Subcutaneous abdominal adipose tissue (tissue), 5 donors: ENCODE measurements around the gene C1QTNF2.

Source experiments
- H3K27ac ChIP-seq: one replicate; pipeline ENCODE4 v1.7.0; 2013; ENCODE audit warnings: low read depth, mild to moderate bottlenecking, inconsistent platforms, low read length, moderate library complexity
- H3K27me3 ChIP-seq, 5 donors: one replicate each; pipeline ENCODE4 v1.7.0; 2013; ENCODE audit warnings: low read length in 5 of 5, inconsistent platforms in 1 of 5; ENCODE audit not compliant: control insufficient read depth in 5 of 5, insufficient read depth in 4 of 5
- H3K36me3 ChIP-seq, 5 donors: one replicate each; pipeline ENCODE4 v1.7.0; 2013; ENCODE audit warnings: low read length in 5 of 5; ENCODE audit not compliant: control insufficient read depth in 5 of 5, insufficient read depth in 5 of 5
- H3K4me1 ChIP-seq, 5 donors: one replicate each; pipeline ENCODE4 v1.7.0; 2013; ENCODE audit warnings: low read length in 5 of 5, mild to moderate bottlenecking in 3 of 5, moderate library complexity in 1 of 5; ENCODE audit not compliant: control insufficient read depth in 5 of 5, insufficient read depth in 5 of 5
- H3K4me3 ChIP-seq, 5 donors: one replicate each; pipeline ENCODE4 v1.7.0; 2013; ENCODE audit warnings: low read length in 5 of 5, low read depth in 1 of 5
- H3K9ac ChIP-seq, 5 donors: one replicate each; pipeline ENCODE4 v1.7.0; 2013; ENCODE audit warnings: low read length in 5 of 5, mild to moderate bottlenecking in 4 of 5, moderate library complexity in 3 of 5
- H3K9me3 ChIP-seq, 5 donors: one replicate each; pipeline ENCODE4 v1.7.0; 2013; ENCODE audit warnings: low read length in 5 of 5; ENCODE audit not compliant: control insufficient read depth in 5 of 5
- donor health status: healthy.
- donor health status: healthy.
- donor health status: healthy.
- donor health status: healthy.
- donor health status: healthy.

C1QTNF2 gene

DNA sequence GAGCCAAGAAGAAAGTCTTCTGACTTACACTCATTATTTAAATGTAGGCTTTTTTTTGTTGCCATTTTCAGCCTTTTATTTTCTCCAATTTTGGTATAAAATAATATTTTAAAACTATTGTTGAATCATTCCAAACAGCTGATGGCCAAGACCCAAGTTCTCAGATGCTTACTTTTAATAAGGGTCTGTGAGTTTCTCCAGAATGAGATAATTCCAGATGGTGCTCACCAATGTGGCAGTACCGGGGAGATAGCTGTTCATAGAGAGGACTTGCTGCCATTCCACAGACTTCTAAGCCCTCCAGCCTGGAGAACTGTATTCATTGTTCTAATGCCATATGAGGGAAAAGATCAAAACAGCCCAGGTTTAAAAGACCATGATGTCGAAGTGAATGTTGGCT is 5.3 kb upstream of the C1QTNF2 start:
- H3K4me3 ChIP-seq, result no peak overlapping the region
- H3K9ac ChIP-seq, result no peak overlapping the region
- peaks cover 2 to 9% (median 7%) of the 10 kb centered on the region in 5 donors for H3K4me1 ChIP-seq
- no peaks in the 10 kb centered on the region for H3K9me3 ChIP-seq
- H3K27me3 ChIP-seq, result peaks cover 0 to 4% (median 2%) of the 10 kb centered on the region in 5 donors
- H3K36me3 ChIP-seq, result no peaks in the 10 kb centered on the region
- H3K27ac ChIP-seq, result no peak overlapping the region

DNA sequence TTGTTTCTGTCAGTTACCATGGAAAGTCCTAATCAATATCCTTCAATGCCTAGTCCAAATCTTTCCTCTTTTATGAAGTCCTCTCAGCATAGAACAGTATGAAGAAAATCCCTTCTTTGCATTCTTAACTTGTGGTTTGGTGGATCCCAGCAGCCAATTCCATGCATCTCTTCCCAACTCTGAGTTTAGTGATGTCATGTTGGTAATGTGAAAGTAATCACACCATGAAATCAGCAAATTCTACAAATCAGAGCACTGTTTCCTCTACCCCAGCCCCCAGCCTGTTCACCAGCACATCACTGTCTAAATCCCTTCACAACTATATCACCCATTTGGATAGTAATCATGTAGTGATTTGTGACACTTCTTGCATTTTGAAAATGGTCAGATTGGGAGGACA is 4.7 kb upstream of the C1QTNF2 start:
- Histone ChIP-seq H3K9ac (no peak overlapping the region), H3K27ac (no peak overlapping the region), H3K36me3 (no peaks in the 10 kb centered on the region), H3K4me3 (no peak overlapping the region), H3K27me3 (peaks cover 0 to 5% (median 3%) of the 10 kb centered on the region in 5 donors), H3K4me1 (peaks cover 4 to 14% (median 11%) of the 10 kb centered on the region in 5 donors), H3K9me3 (no peaks in the 10 kb centered on the region)

DNA sequence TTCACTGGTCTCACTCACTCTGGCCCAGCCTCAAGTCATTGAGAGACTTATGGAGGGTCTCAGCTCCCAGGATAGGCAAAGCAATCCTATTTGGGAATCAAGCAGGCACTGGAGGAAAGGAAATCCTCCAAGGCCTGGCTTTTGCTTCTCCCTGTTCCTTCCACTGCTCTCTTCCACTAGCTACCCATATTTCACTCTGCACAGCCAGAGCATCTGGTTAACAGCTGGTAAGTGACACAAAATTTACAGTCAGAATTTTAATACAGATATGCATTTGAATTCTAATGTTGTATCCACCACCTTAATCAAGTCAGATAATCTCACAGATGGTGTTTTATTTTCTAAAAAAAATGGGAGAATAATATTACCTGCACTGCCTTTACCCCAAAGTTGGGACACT is 868 bp upstream of the C1QTNF2 start:
- H3K27me3 ChIP-seq, result peaks cover 3 to 18% (median 9%) of the 10 kb centered on the region in 5 donors
- H3K9me3 ChIP-seq, result no peaks in the 10 kb centered on the region
- H3K4me1 ChIP-seq, result peaks cover 2 to 15% (median 10%) of the 10 kb centered on the region in 5 donors
- no peak overlapping the region for H3K4me3 ChIP-seq
- no peaks in the 10 kb centered on the region for H3K36me3 ChIP-seq
- no peak overlapping the region for H3K27ac ChIP-seq
- H3K9ac ChIP-seq, result no peak overlapping the region

DNA sequence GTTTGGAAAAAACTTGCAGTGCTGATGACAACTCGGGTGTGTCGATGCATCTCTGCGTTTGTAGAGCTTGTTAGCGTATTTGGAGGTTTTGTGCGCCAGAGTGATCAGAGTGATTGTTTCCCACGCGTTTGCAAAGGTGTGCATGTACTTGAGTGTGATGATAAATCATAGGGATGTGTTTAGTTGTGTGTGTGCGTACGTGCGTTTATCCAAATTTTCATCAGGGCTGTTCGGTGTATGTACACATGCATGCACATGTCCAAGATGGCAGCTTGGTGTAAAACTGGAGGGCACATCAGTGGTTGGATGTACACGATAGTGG is 248 bp upstream of the C1QTNF2 start:
- H3K4me3 ChIP-seq, result peak overlapping the region; percentile 58 to 76 (median 65)
- no peaks in the 10 kb centered on the region for H3K36me3 ChIP-seq
- peaks cover 2 to 15% (median 10%) of the 10 kb centered on the region in 5 donors for H3K4me1 ChIP-seq
- no peaks in the 10 kb centered on the region for H3K9me3 ChIP-seq
- peak overlapping the region in 1 of 5 donors; percentile 31 for H3K9ac ChIP-seq
- H3K27ac ChIP-seq, result no peak overlapping the region
- H3K27me3 ChIP-seq, result peaks cover 3 to 18% (median 10%) of the 10 kb centered on the region in 5 donors

DNA sequence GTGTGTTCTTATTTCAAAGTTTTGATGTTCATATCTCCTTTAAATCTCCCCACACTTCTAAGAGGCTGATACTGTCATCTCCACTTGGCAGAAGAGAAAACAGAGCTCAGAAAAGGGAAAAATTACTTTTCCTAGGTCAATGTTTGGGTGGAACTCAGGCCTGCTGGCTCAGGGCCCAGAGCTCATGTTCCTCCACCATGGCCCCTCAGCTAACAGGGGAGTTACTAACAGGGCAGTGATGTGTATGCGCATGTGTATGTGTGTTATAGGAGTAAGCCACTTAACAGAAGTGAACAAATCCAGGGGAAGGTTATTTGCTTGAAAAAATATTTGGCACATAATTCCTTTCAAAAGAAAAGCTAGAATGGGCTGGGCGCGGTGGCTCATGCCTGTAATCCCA is 2.5 kb downstream of the C1QTNF2 start:
- H3K9me3 ChIP-seq, result no peaks in the 10 kb centered on the region
- H3K27me3 ChIP-seq, result peaks cover 3 to 18% (median 7%) of the 10 kb centered on the region in 5 donors
- no peaks in the 10 kb centered on the region for H3K36me3 ChIP-seq
- H3K9ac ChIP-seq, result no peak overlapping the region
- peaks cover 2 to 21% (median 14%) of the 10 kb centered on the region in 5 donors for H3K4me1 ChIP-seq
- H3K4me3 ChIP-seq, result no peak overlapping the region
- no peak overlapping the region for H3K27ac ChIP-seq

DNA sequence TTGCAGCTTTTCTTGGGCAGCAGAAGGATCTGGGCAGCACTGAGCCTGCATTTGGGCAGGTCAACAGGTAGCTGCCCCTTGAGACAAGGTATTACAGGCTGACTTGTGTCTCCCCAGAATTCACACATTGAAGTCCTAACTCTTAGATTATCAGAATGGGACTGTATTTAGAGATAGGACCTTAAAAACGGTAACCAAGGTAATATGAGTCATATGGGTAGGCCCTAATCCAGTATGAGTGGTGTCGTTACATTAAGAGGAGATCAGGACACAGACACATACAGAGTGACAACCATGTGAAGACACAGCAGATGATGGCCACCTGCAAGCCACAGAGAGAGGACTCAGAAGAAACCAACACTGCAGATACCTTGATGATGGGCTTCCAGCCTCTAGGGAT is 3.2 kb downstream of the C1QTNF2 start:
- H3K27me3 ChIP-seq, result peaks cover 3 to 18% (median 7%) of the 10 kb centered on the region in 5 donors
- no peak overlapping the region for H3K4me3 ChIP-seq
- H3K4me1 ChIP-seq, result peaks cover 2 to 21% (median 14%) of the 10 kb centered on the region in 5 donors

DNA sequence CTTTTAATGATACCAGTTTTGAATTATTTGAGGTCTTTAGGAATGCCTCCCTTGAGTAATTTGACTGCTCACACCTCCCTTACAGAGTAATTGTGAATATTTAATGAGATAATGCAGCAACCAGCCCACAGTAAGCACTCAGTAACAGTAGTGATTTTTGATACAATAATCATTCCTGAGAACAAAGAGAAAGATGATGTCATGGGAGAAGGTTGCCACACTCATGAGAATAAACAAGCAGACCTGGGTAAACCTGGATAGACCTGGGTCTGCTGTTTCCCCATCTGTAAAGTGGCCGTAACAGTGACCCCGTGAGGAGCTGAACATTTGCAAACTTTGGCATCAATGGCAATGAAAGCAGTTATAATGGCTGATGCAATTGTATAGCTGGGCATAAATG is 4.2 kb downstream of the C1QTNF2 start:
- Histone ChIP-seq H3K27ac (no peak overlapping the region), H3K4me3 (no peak overlapping the region), H3K36me3 (no peaks in the 10 kb centered on the region), H3K9ac (no peak overlapping the region), H3K9me3 (no peaks in the 10 kb centered on the region), H3K4me1 (peaks cover 2 to 21% (median 14%) of the 10 kb centered on the region in 5 donors), H3K27me3 (peaks cover 3 to 18% (median 7%) of the 10 kb centered on the region in 5 donors)

More for the DNA sequence above, 3.2 kb downstream of the C1QTNF2 start:
- no peak overlapping the region for H3K9ac ChIP-seq
- H3K36me3 ChIP-seq, result no peaks in the 10 kb centered on the region
- H3K27ac ChIP-seq, result no peak overlapping the region
- no peaks in the 10 kb centered on the region for H3K9me3 ChIP-seq

DNA sequence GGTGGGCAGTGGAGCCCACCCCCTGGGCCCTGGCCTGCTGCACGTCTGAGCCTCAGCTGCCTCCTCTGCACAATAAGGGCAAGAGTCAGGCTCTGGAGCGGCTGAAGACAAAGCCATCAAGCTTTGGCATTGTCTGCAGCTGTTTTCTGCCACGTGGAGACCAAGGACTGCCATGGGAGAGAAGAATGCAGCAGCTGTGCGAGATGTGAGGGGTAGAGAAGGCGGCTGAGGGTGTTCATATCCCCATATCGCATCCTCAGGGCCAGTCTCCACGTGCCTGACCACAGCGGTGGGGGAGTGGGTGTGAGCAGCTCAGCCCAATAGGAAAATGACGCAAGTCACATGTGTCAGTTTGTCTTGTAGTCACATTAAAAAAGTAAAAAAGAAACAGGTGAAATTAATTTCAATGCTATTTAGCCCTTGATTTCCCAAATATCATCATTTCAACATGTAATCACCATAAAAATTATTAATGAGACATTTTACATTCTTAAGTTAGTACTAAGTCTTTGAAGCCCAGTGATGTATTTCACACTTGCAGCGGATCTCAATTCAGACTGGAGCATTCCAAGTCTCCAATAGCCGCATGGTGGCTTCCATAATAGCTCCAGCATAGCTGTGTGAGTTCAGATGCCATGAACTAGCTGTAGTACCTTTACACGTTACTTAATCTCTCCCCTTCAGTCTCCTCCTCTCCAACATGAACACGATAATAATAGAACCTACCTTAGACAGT is 6.6 kb downstream of the C1QTNF2 start:
- Histone ChIP-seq H3K9me3 (no peaks in the 10 kb centered on the region), H3K27ac (no peak overlapping the region), H3K27me3 (peaks cover 0 to 9% (median 3%) of the 10 kb centered on the region in 5 donors), H3K4me1 (peaks cover 2 to 7% (median 5%) of the 10 kb centered on the region in 5 donors), H3K9ac (peak overlapping the region in 1 of 5 donors; percentile 26), H3K36me3 (no peaks in the 10 kb centered on the region), H3K4me3 (no peak overlapping the region)

DNA sequence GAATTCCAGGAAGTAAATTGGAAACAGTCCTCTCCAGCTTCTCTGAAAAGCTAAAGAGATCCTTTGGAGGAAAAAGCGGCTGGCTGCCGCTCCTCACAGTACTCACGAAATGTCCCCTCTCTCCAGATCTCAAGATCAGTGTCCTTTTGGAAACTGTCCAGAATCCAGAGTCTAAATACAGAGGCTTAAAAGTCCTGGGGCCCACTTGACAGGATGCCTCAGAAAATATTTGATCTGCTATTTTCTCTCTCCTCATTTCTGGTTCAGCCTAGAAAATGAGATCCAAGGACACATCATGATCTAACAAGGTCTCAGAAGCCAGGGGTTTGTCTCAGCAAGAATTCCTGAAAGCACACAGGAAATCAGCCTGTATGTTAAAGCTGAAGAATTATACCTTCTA is 7.2 kb downstream of the C1QTNF2 start:
- no peak overlapping the region for H3K27ac ChIP-seq
- H3K4me1 ChIP-seq, result peaks cover 2 to 12% (median 8%) of the 10 kb centered on the region in 5 donors
- no peaks in the 10 kb centered on the region for H3K36me3 ChIP-seq
- no peak overlapping the region for H3K4me3 ChIP-seq
- H3K9ac ChIP-seq, result peak overlapping the region in 1 of 5 donors; percentile 26
- no peaks in the 10 kb centered on the region for H3K9me3 ChIP-seq
- peaks cover 0 to 9% (median 3%) of the 10 kb centered on the region in 5 donors for H3K27me3 ChIP-seq

DNA sequence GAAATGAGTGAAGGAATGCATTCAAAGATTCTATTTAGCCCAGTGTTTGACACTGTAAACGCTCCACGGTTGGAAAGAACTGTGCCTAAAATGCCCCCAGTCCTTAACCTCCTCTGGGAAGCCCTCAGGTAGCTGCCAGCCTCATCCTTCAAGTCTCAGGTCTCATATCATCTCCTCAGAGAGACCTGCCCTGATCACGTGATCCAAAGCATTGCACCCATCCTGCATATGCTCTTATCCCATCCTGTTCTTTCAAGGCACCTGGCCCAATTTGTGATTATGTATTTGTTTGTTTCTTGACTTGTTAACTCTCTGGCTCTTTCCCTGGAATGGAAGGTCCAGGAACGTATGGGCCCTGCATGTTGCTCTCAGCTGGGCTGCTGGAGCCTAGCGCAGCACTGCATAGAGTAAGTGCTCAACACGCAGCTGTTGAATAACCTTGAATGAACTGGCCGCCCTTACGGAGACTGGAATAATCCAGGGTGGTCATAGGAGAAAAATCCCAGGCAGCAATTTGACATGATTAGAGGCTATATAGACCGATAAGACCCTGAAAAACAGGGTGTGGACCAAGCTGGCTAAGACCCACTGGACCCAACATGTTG is 8.7 kb downstream of the C1QTNF2 start:
- Histone ChIP-seq H3K4me3 (no peak overlapping the region), H3K36me3 (no peaks in the 10 kb centered on the region), H3K4me1 (peaks cover 4 to 27% (median 21%) of the 10 kb centered on the region in 5 donors), H3K9ac (no peak overlapping the region), H3K27ac (no peak overlapping the region), H3K9me3 (no peaks in the 10 kb centered on the region), H3K27me3 (peaks cover 0 to 3% (median 0%) of the 10 kb centered on the region in 5 donors)
